GM12878 (cell line): ENCODE measurements around the gene ANO2.

Experiments
- BCL3 ChIP-seq: IDR thresholded peaks from 2 replicates; pipeline ENCODE4 v1.6.1; 2011; ENCODE audit warnings: borderline replicate concordance, low read depth, mild to moderate bottlenecking, moderate library complexity, low read length; ENCODE audit not compliant: insufficient read depth, poor library complexity, severe bottlenecking
- CTCF ChIP-seq, 3 experiments: IDR thresholded peaks in 2 of 3; conservative IDR thresholded peaks in 1 of 3; 2 replicates each; pipeline ENCODE4 v1.5.1; 2011; ENCODE audit warnings: low read depth in 3 of 3, low read length in 3 of 3, mild to moderate bottlenecking in 3 of 3, control low read depth in 2 of 3, moderate library complexity in 2 of 3, inconsistent platforms in 1 of 3, mixed read lengths in 1 of 3; ENCODE audit not compliant: control insufficient read depth in 2 of 3, insufficient read depth in 1 of 3; ENCODE audit errors: extremely low read depth in 1 of 3
- MAX ChIP-seq: IDR thresholded peaks from 2 replicates; pipeline ENCODE4 v1.6.1; 2012; ENCODE audit warnings: low read depth, low read length, improper control_type of control experiment
- MTA3 ChIP-seq: IDR thresholded peaks from 2 replicates; pipeline ENCODE4 v1.6.1; 2012; ENCODE audit warnings: low read length, inconsistent platforms, borderline replicate concordance
- SP1 ChIP-seq: IDR thresholded peaks from one replicate; pipeline ENCODE4 v1.6.1; 2011; ENCODE audit warnings: low read depth, low read length
- TAF1 ChIP-seq: IDR thresholded peaks from 2 replicates; pipeline ENCODE4 v1.6.1; 2011; ENCODE audit warnings: mild to moderate bottlenecking, low read depth, low read length, borderline replicate concordance

- no peak for TF ChIP-seq SP1
- no peak for TF ChIP-seq MTA3
- TF ChIP-seq CTCF (IDR thresholded peaks at IDR 0.05 in 2 of 3, conservative IDR thresholded peaks at IDR 0.05 in 1 of 3; ENCODE audit: control insufficient read depth in 2 of 3, extremely low read depth in 1 of 3, insufficient read depth in 1 of 3, low read depth in 3 of 3, low read length in 3 of 3), result no peak
- no peak for TF ChIP-seq BCL3
- TF ChIP-seq MAX, result no peak
- no peak for TF ChIP-seq TAF1
Observed at GRCh38 chr12:5688226-5688625, 256.8 kb downstream of the ANO2 start.
